H1 (cell line): ENCODE results near the gene NMNAT3. TPM values are rescaled to one million over a fixed set of nuclear protein-coding genes. Genes with fewer than 3 reads are reported as not detected.

Experiments
- EZH2 ChIP-seq: fragments of 200-600 bp; sonication (generic); IDR thresholded peaks from 2 replicates; pipeline ENCODE4 v1.7.1; 2012; ENCODE audit warnings: low read depth, mild to moderate bottlenecking, moderate library complexity, low read length, inconsistent platforms; ENCODE audit not compliant: severe bottlenecking
- FOSL1 ChIP-seq: IDR thresholded peaks from 2 replicates; pipeline ENCODE4 v1.6.1; 2011; ENCODE audit warnings: mild to moderate bottlenecking, low read depth, low read length, moderate library complexity; ENCODE audit not compliant: insufficient read depth
- KDM5A ChIP-seq: fragments of 200-600 bp; IDR thresholded peaks from 2 replicates; pipeline ENCODE4 v1.7.1; 2012; ENCODE audit warnings: mild to moderate bottlenecking, low read length, inconsistent platforms, mixed read lengths
- NRF1 ChIP-seq: IDR thresholded peaks from 2 replicates; pipeline ENCODE4 v1.6.1; 2011; ENCODE audit warnings: mild to moderate bottlenecking, low read depth, low read length, improper control_type of control experiment
- SP2 ChIP-seq: IDR thresholded peaks from 2 replicates; pipeline ENCODE4 v1.6.1; 2012; ENCODE audit warnings: mild to moderate bottlenecking, low read length, inconsistent platforms
- SUZ12 ChIP-seq: fragments of 200-600 bp; sonication (generic); IDR thresholded peaks from 2 replicates; pipeline ENCODE4 v1.6.1; 2012; ENCODE audit warnings: mild to moderate bottlenecking, inconsistent platforms, low read length, moderate library complexity, mixed read lengths
- polyA plus RNA-seq, 7 experiments: library from polyadenylated mRNA; depleted of rRNA in 3 of 7; stranded (reverse) in 5 of 7; unstranded in 2 of 7; fragments of >200 nt in 5 of 7; fragments of 200-250 nt in 2 of 7; gene quantifications; 1 replicate in 5 of 7; 2 replicates in 1 of 7; 4 replicates in 1 of 7; pipeline versions ENCODE4 v1.2.1 to v1.2.3, GENCODE V29; 2011 to 2013; ENCODE audit warnings: missing spikeins in 2 of 7, mixed read lengths in 2 of 7
- total RNA-seq: library from RNA; stranded (reverse); fragmentation: NEBNext Ultra II Directional; extraction: Animal tissue kit (Norgen Biotek cat#: 25700); gene quantifications from 2 replicates; pipeline ENCODE4 v1.2.1, GENCODE V29; 2021

Gene NMNAT3
- total and polyA plus RNA-seq, 2 of the 8 experiments (the other 6 are each of a cell fraction or from before 2014, with no cell fraction given) = 4.2 to 4.3 TPM

GRCh38 chr3:139646512-139646911 lies 31.3 kb downstream of the NMNAT3 start (continued):
- TF ChIP-seq KDM5A (no peak), FOSL1 (no peak), NRF1 (no peak), SP2 (no peak), SUZ12 (no peak), EZH2 (no peak)
